GM12892 (cell line): ENCODE data around the gene TTC21A.

Experiments
- POLR2A ChIP-seq: IDR thresholded peaks from 2 replicates; pipeline ENCODE4 v1.6.1; 2011; ENCODE audit warnings: low read depth, low read length, control low read depth
- TAF1 ChIP-seq: IDR thresholded peaks from 2 replicates; pipeline ENCODE4 v1.6.1; 2011; ENCODE audit warnings: low read depth, mild to moderate bottlenecking, control low read depth, low read length, borderline replicate concordance

GRCh38 chr3:39100500-39100886 is 7.0 kb upstream of the TTC21A start:
- TF ChIP-seq POLR2A (no peak), TAF1 (no peak)
